A673 (cell line): ENCODE results near the gene DMBX1.

Experiments used
- CTCF ChIP-seq: fragments of 300-800, 200-600 bp; sonication (generic); conservative IDR thresholded peaks from 2 replicates; pipeline ENCODE4 v1.5.1; 2017; ENCODE audit warnings: low read depth, mild to moderate bottlenecking, antibody characterized with exemption, low read length, moderate library complexity, mixed read lengths
- EZH2 ChIP-seq: fragments of 200-600 bp; sonication (generic); IDR thresholded peaks from 2 replicates; pipeline ENCODE4 v1.6.1; 2017; ENCODE audit warnings: borderline replicate concordance, low read depth, mild to moderate bottlenecking, mixed read lengths, antibody characterized with exemption, low read length; ENCODE audit not compliant: poor library complexity, severe bottlenecking

GRCh38 chr1:46456411-46456963 lies 33.1 kb upstream of the DMBX1 start:
- TF ChIP-seq CTCF, result no peak
- TF ChIP-seq EZH2, result no peak
